CD14-positive monocyte (primary cell): ENCODE data around the gene PCDH1. TPM values are rescaled to one million over a fixed set of nuclear protein-coding genes. Genes with fewer than 3 reads are reported as not detected.

Source experiments
- DNase-seq, 3 donors: peaks; one replicate each; pipeline ENCODE4 v3.0.0-alpha.2; 2011 to 2022
- H2AFZ ChIP-seq: 2 replicates; pipeline ENCODE4 v1.6.0; 2012; ENCODE audit warnings: mild to moderate bottlenecking, low read depth, low read length, inconsistent platforms; ENCODE audit not compliant: insufficient read depth, poor library complexity, severe bottlenecking
- H3K27ac ChIP-seq, 2 donors: 1 replicate in 1 of 2; 2 replicates in 1 of 2; pipeline ENCODE4 v1.5.1; 2012 to 2013; ENCODE audit warnings: low read length in 2 of 2, control low read depth in 1 of 2, inconsistent platforms in 1 of 2, low read depth in 1 of 2, mild to moderate bottlenecking in 1 of 2
- H3K27me3 ChIP-seq, 2 donors: one replicate each; pipeline versions ENCODE4 v1.6.0 to v1.6.1; 2011 to 2013; ENCODE audit warnings: low read length in 2 of 2; ENCODE audit not compliant: control insufficient read depth in 2 of 2, insufficient read depth in 2 of 2
- H3K36me3 ChIP-seq, 2 donors: replicated peaks in 1 of 2; 1 replicate in 1 of 2; 2 replicates in 1 of 2; pipeline versions ENCODE4 v1.5.1 to v1.6.1; 2012 to 2013; ENCODE audit warnings: low read length in 2 of 2, control low read depth in 1 of 2, inconsistent platforms in 1 of 2, mild to moderate bottlenecking in 1 of 2; ENCODE audit not compliant: insufficient read depth in 2 of 2, control insufficient read depth in 1 of 2
- H3K4me1 ChIP-seq, 2 donors: 1 replicate in 1 of 2; 2 replicates in 1 of 2; pipeline versions ENCODE4 v1.5.1 to v1.6.1; 2012 to 2013; ENCODE audit warnings: low read length in 2 of 2, control low read depth in 1 of 2, inconsistent platforms in 1 of 2, mild to moderate bottlenecking in 1 of 2, moderate library complexity in 1 of 2; ENCODE audit not compliant: insufficient read depth in 2 of 2, control insufficient read depth in 1 of 2
- H3K4me2 ChIP-seq: replicated peaks from 2 replicates; pipeline ENCODE3; 2012; ENCODE audit warnings: low read length, moderate library complexity, mild to moderate bottlenecking; ENCODE audit not compliant: poor library complexity, severe bottlenecking; ENCODE audit errors: extremely low read depth
- H3K4me3 ChIP-seq, 3 experiments: fragments of 200-600 bp in 1 of 3; sonication (generic) in 1 of 3; replicated peaks in 1 of 3; 1 replicate in 2 of 3; 2 replicates in 1 of 3; pipeline ENCODE4 v1.5.1; 2011 to 2013; ENCODE audit warnings: low read length in 3 of 3, mild to moderate bottlenecking in 3 of 3, control low read depth in 2 of 3, low read depth in 2 of 3, inconsistent platforms in 1 of 3, moderate library complexity in 1 of 3
- H3K79me2 ChIP-seq: 2 replicates; pipeline ENCODE4 v1.6.0; 2012; ENCODE audit warnings: mild to moderate bottlenecking, control low read depth, inconsistent platforms, low read length, moderate library complexity; ENCODE audit not compliant: insufficient read depth
- H3K9ac ChIP-seq: 2 replicates; pipeline ENCODE4 v1.6.0; 2017; ENCODE audit warnings: low read length, mild to moderate bottlenecking; ENCODE audit not compliant: insufficient read depth, poor library complexity, severe bottlenecking
- H3K9me3 ChIP-seq, 2 donors: replicated peaks in 1 of 2; 1 replicate in 1 of 2; 2 replicates in 1 of 2; pipeline versions ENCODE4 v1.5.1 to v1.6.1; 2012 to 2013; ENCODE audit warnings: low read length in 2 of 2, control low read depth in 1 of 2; ENCODE audit not compliant: control insufficient read depth in 1 of 2, insufficient read depth in 1 of 2
- H4K20me1 ChIP-seq: 2 replicates; pipeline ENCODE4 v1.6.0; 2012; ENCODE audit warnings: mild to moderate bottlenecking, low read length, control low read depth, moderate library complexity; ENCODE audit not compliant: insufficient read depth
- H3K27ac Mint-ChIP-seq, 7 donors: one replicate each; pipeline ENCODE4 v1.8.0; 2020; ENCODE audit warnings: mild to moderate bottlenecking in 7 of 7, mixed read lengths in 7 of 7, moderate library complexity in 6 of 7, inconsistent platforms in 2 of 7
- H3K27me3 Mint-ChIP-seq, 3 donors: one replicate each; pipeline ENCODE4 v1.8.0; 2021 to 2022; ENCODE audit warnings: low read depth in 3 of 3, mild to moderate bottlenecking in 3 of 3, mixed read lengths in 3 of 3, moderate library complexity in 3 of 3, inconsistent platforms in 1 of 3
- H3K36me3 Mint-ChIP-seq, 2 donors: one replicate each; pipeline ENCODE4 v1.8.0; 2020; ENCODE audit warnings: mixed read lengths in 2 of 2, inconsistent platforms in 1 of 2, mild to moderate bottlenecking in 1 of 2
- H3K4me1 Mint-ChIP-seq: one replicate; pipeline ENCODE4 v1.8.0; 2020; ENCODE audit warnings: mild to moderate bottlenecking, mixed read lengths
- H3K4me3 Mint-ChIP-seq, 2 donors: one replicate each; pipeline ENCODE4 v1.8.0; 2020; ENCODE audit warnings: mild to moderate bottlenecking in 2 of 2, mixed read lengths in 2 of 2, moderate library complexity in 1 of 2
- H3K9me3 Mint-ChIP-seq, 7 donors: one replicate each; pipeline ENCODE4 v1.8.0; 2020 to 2022; ENCODE audit warnings: mixed read lengths in 7 of 7, mild to moderate bottlenecking in 6 of 7, moderate library complexity in 6 of 7, inconsistent platforms in 2 of 7
- CTCF ChIP-seq: fragments of 200-600 bp; IDR thresholded peaks from one replicate; pipeline ENCODE4 v1.8.0; 2022; ENCODE audit warnings: antibody characterized with exemption, mild to moderate bottlenecking
- WGBS: methylation state at CpG from one replicate; pipeline ENCODE4 v1.1.5; 2013; ENCODE audit warnings: missing lambda C conversion rate; ENCODE audit not compliant: insufficient coverage; 5-methylcytosine and 5-hydroxymethylcytosine counted together
- intact Hi-C, 2 donors: fragments of 100-400 bp; cut with micrococcal nuclease; formaldehyde crosslinking; loops; one replicate each; pipeline versions ENCODE4 v1.15.0 to v1.15.1; 2023
- polyA plus RNA-seq, 3 donors: library from polyadenylated mRNA; depleted of rRNA in 1 of 3; unstranded in 2 of 3; stranded (reverse) in 1 of 3; fragments of 300-500 nt in 2 of 3; fragments of >200 nt in 1 of 3; fragmentation: Illumina TruSeq in 2 of 3; gene quantifications; 1 replicate in 2 of 3; 2 replicates in 1 of 3; pipeline ENCODE4 v1.2.3, GENCODE V29; 2012 to 2021

The PCDH1 gene
- polyA plus RNA-seq, 3 donors, result not detected

GRCh38 chr5:141908796-141909195 is 30.6 kb upstream of the PCDH1 start:
- Histone ChIP-seq H3K4me2 (no peak overlapping the region), H3K9ac (no peak overlapping the region), H4K20me1 (no peaks in the 10 kb centered on the region), H3K36me3 (no peaks in the 10 kb centered on the region), H3K27ac (no peak overlapping the region), H3K9me3 (no peaks in the 10 kb centered on the region), H3K27me3 (peaks cover 9 to 11% of the 10 kb centered on the region in 2 donors), H3K4me3 (no peak overlapping the region), H3K79me2 (no peaks in the 10 kb centered on the region), H2AFZ (no peak overlapping the region), H3K4me1 (peaks cover 15 to 18% of the 10 kb centered on the region in 2 donors)
- DNase-seq, result no peak
- Mint-ChIP-seq H3K27ac (no peak overlapping the region), H3K4me3 (no peak overlapping the region), H3K9me3 (peaks cover 0 to 8% (median 3%) of the 10 kb centered on the region in 7 donors), H3K36me3 (no peaks in the 10 kb centered on the region), H3K4me1 (peaks cover 18% of the 10 kb centered on the region), H3K27me3 (peaks cover 17 to 20% (median 17%) of the 10 kb centered on the region in 3 donors)
- no CpG with 5 or more reads among the region's 2 CpGs for WGBS
- intact Hi-C loops, result no loop called here
- no peak for TF ChIP-seq CTCF

DNA sequence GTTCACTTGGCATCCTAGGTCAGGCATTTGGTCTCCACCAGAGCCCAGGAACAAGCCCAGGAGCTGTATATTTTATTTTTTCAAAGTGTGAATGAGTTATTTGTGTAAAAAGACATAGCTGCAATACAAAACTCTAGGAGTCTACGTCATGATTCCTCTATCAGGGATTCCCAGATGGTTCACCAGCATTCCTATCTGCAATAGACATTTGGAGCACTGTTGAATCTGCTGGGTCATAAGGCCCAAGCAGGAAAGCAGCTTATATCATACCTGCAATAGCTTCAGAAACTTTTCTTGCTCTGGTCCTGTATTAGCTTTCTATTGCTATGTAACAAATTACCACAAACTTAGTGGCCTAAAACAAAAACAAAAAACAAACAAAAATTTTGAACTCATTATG is 28.8 kb upstream of the PCDH1 start:
- Mint-ChIP-seq H3K27me3 (peaks cover 2 to 7% (median 3%) of the 10 kb centered on the region in 3 donors), H3K27ac (no peak overlapping the region), H3K36me3 (no peaks in the 10 kb centered on the region), H3K9me3 (peaks cover 0 to 8% (median 3%) of the 10 kb centered on the region in 7 donors), H3K4me3 (no peak overlapping the region), H3K4me1 (peaks cover 24% of the 10 kb centered on the region)
- no peaks in the 10 kb centered on the region for H3K27me3 ChIP-seq
- H3K9ac ChIP-seq, result no peak overlapping the region
- H3K4me1 ChIP-seq, result peaks cover 24 to 25% of the 10 kb centered on the region in 2 donors
- no peak for TF ChIP-seq CTCF
- no peaks in the 10 kb centered on the region for H3K79me2 ChIP-seq
- H3K4me2 ChIP-seq, result no peak overlapping the region
- H3K27ac ChIP-seq, result no peak overlapping the region
- H2AFZ ChIP-seq, result no peak overlapping the region
- no peaks in the 10 kb centered on the region for H4K20me1 ChIP-seq
- H3K9me3 ChIP-seq, result no peaks in the 10 kb centered on the region
- WGBS, result no CpG with 5 or more reads among the region's 1 CpG
- H3K4me3 ChIP-seq, result no peak overlapping the region
- intact Hi-C loops, result no loop called here
- no peaks in the 10 kb centered on the region for H3K36me3 ChIP-seq
- no peak for DNase-seq
